ENCODE data around the gene CTSZ. TPM values are rescaled to one million over a fixed set of nuclear protein-coding genes. Genes with fewer than 3 reads are reported as not detected.

Gene CTSZ
- total and polyA plus RNA-seq, 2 of the 8 experiments (the other 6 are each of a cell fraction or from before 2014, with no cell fraction given) = 32.8 to 34.0 TPM

DNA sequence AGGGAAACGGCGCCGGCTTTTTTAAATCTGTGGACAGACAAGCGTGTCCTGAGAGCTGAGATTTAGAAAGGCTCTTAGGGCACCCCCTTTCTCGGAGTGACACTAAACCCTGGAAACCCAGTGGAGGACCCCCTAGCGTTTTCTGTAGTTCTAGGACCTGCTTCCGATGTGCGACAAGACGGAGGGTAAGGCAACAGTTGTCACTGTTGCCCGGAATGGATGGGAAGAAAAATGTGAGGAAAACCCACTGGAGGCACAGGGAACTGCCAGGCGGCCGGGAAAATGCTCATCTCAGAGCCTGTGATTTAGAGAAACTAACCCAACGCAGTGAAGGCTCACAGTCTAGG is 25.6 kb upstream of the CTSZ start (continued):
- TF ChIP-seq SAP30 (IDR thresholded peaks at IDR 0.05; ENCODE audit: insufficient read depth, insufficient replicate concordance, low read length) = no peak
- TF ChIP-seq ASH2L (IDR thresholded peaks at IDR 0.05; ENCODE audit: low read length) = no peak
- TF ChIP-seq SUZ12 (IDR thresholded peaks at IDR 0.05; ENCODE audit: low read length) = no peak
- no peak for TF ChIP-seq SIRT6 (IDR thresholded peaks at IDR 0.05; ENCODE audit: low read length)

All from H1 (cell line).